CD14-positive monocyte (primary cell): ENCODE data around the gene TEPSIN. TPM values are rescaled to one million over a fixed set of nuclear protein-coding genes. Genes with fewer than 3 reads are reported as not detected.

Experiments
- DNase-seq, 3 donors: peaks; one replicate each; pipeline ENCODE4 v3.0.0-alpha.2; 2011 to 2022
- H2AFZ ChIP-seq: 2 replicates; pipeline ENCODE4 v1.6.0; 2012; ENCODE audit warnings: mild to moderate bottlenecking, low read depth, low read length, inconsistent platforms; ENCODE audit not compliant: insufficient read depth, poor library complexity, severe bottlenecking
- H3K27ac ChIP-seq, 2 donors: 1 replicate in 1 of 2; 2 replicates in 1 of 2; pipeline ENCODE4 v1.5.1; 2012 to 2013; ENCODE audit warnings: low read length in 2 of 2, control low read depth in 1 of 2, inconsistent platforms in 1 of 2, low read depth in 1 of 2, mild to moderate bottlenecking in 1 of 2
- H3K27me3 ChIP-seq, 2 donors: one replicate each; pipeline versions ENCODE4 v1.6.0 to v1.6.1; 2011 to 2013; ENCODE audit warnings: low read length in 2 of 2; ENCODE audit not compliant: control insufficient read depth in 2 of 2, insufficient read depth in 2 of 2
- H3K36me3 ChIP-seq, 2 donors: replicated peaks in 1 of 2; 1 replicate in 1 of 2; 2 replicates in 1 of 2; pipeline versions ENCODE4 v1.5.1 to v1.6.1; 2012 to 2013; ENCODE audit warnings: low read length in 2 of 2, control low read depth in 1 of 2, inconsistent platforms in 1 of 2, mild to moderate bottlenecking in 1 of 2; ENCODE audit not compliant: insufficient read depth in 2 of 2, control insufficient read depth in 1 of 2
- H3K4me1 ChIP-seq, 2 donors: 1 replicate in 1 of 2; 2 replicates in 1 of 2; pipeline versions ENCODE4 v1.5.1 to v1.6.1; 2012 to 2013; ENCODE audit warnings: low read length in 2 of 2, control low read depth in 1 of 2, inconsistent platforms in 1 of 2, mild to moderate bottlenecking in 1 of 2, moderate library complexity in 1 of 2; ENCODE audit not compliant: insufficient read depth in 2 of 2, control insufficient read depth in 1 of 2
- H3K4me2 ChIP-seq: replicated peaks from 2 replicates; pipeline ENCODE3; 2012; ENCODE audit warnings: low read length, moderate library complexity, mild to moderate bottlenecking; ENCODE audit not compliant: poor library complexity, severe bottlenecking; ENCODE audit errors: extremely low read depth
- H3K4me3 ChIP-seq, 3 experiments: fragments of 200-600 bp in 1 of 3; sonication (generic) in 1 of 3; replicated peaks in 1 of 3; 1 replicate in 2 of 3; 2 replicates in 1 of 3; pipeline ENCODE4 v1.5.1; 2011 to 2013; ENCODE audit warnings: low read length in 3 of 3, mild to moderate bottlenecking in 3 of 3, control low read depth in 2 of 3, low read depth in 2 of 3, inconsistent platforms in 1 of 3, moderate library complexity in 1 of 3
- H3K79me2 ChIP-seq: 2 replicates; pipeline ENCODE4 v1.6.0; 2012; ENCODE audit warnings: mild to moderate bottlenecking, control low read depth, inconsistent platforms, low read length, moderate library complexity; ENCODE audit not compliant: insufficient read depth
- H3K9ac ChIP-seq: 2 replicates; pipeline ENCODE4 v1.6.0; 2017; ENCODE audit warnings: low read length, mild to moderate bottlenecking; ENCODE audit not compliant: insufficient read depth, poor library complexity, severe bottlenecking
- H3K9me3 ChIP-seq, 2 donors: replicated peaks in 1 of 2; 1 replicate in 1 of 2; 2 replicates in 1 of 2; pipeline versions ENCODE4 v1.5.1 to v1.6.1; 2012 to 2013; ENCODE audit warnings: low read length in 2 of 2, control low read depth in 1 of 2; ENCODE audit not compliant: control insufficient read depth in 1 of 2, insufficient read depth in 1 of 2
- H4K20me1 ChIP-seq: 2 replicates; pipeline ENCODE4 v1.6.0; 2012; ENCODE audit warnings: mild to moderate bottlenecking, low read length, control low read depth, moderate library complexity; ENCODE audit not compliant: insufficient read depth
- H3K27ac Mint-ChIP-seq, 7 donors: one replicate each; pipeline ENCODE4 v1.8.0; 2020; ENCODE audit warnings: mild to moderate bottlenecking in 7 of 7, mixed read lengths in 7 of 7, moderate library complexity in 6 of 7, inconsistent platforms in 2 of 7
- H3K27me3 Mint-ChIP-seq, 3 donors: one replicate each; pipeline ENCODE4 v1.8.0; 2021 to 2022; ENCODE audit warnings: low read depth in 3 of 3, mild to moderate bottlenecking in 3 of 3, mixed read lengths in 3 of 3, moderate library complexity in 3 of 3, inconsistent platforms in 1 of 3
- H3K36me3 Mint-ChIP-seq, 2 donors: one replicate each; pipeline ENCODE4 v1.8.0; 2020; ENCODE audit warnings: mixed read lengths in 2 of 2, inconsistent platforms in 1 of 2, mild to moderate bottlenecking in 1 of 2
- H3K4me1 Mint-ChIP-seq: one replicate; pipeline ENCODE4 v1.8.0; 2020; ENCODE audit warnings: mild to moderate bottlenecking, mixed read lengths
- H3K4me3 Mint-ChIP-seq, 2 donors: one replicate each; pipeline ENCODE4 v1.8.0; 2020; ENCODE audit warnings: mild to moderate bottlenecking in 2 of 2, mixed read lengths in 2 of 2, moderate library complexity in 1 of 2
- H3K9me3 Mint-ChIP-seq, 7 donors: one replicate each; pipeline ENCODE4 v1.8.0; 2020 to 2022; ENCODE audit warnings: mixed read lengths in 7 of 7, mild to moderate bottlenecking in 6 of 7, moderate library complexity in 6 of 7, inconsistent platforms in 2 of 7
- WGBS: methylation state at CpG from one replicate; pipeline ENCODE4 v1.1.5; 2013; ENCODE audit warnings: missing lambda C conversion rate; ENCODE audit not compliant: insufficient coverage; 5-methylcytosine and 5-hydroxymethylcytosine counted together
- intact Hi-C, 2 donors: fragments of 100-400 bp; cut with micrococcal nuclease; formaldehyde crosslinking; loops; one replicate each; pipeline versions ENCODE4 v1.15.0 to v1.15.1; 2023
- polyA plus RNA-seq, 3 donors: library from polyadenylated mRNA; depleted of rRNA in 1 of 3; unstranded in 2 of 3; stranded (reverse) in 1 of 3; fragments of 300-500 nt in 2 of 3; fragments of >200 nt in 1 of 3; fragmentation: Illumina TruSeq in 2 of 3; gene quantifications; 1 replicate in 2 of 3; 2 replicates in 1 of 3; pipeline ENCODE4 v1.2.3, GENCODE V29; 2012 to 2021
- TF ChIP-seq, protein P1 (sequence below): fragments of 200-600 bp; IDR thresholded peaks from one replicate; pipeline ENCODE4 v1.8.0; 2022; ENCODE audit warnings: antibody characterized with exemption, mild to moderate bottlenecking

TEPSIN gene
- polyA plus RNA-seq, 3 donors: 3.4 to 136 (median 4.5) TPM

- no peaks in the 10 kb centered on the region for H3K27me3 ChIP-seq
- H3K4me1 ChIP-seq: peaks cover 24 to 36% of the 10 kb centered on the region in 2 donors
- Mint-ChIP-seq H3K36me3 (peaks cover 35 to 74% of the 10 kb centered on the region in 2 donors), H3K27me3 (no peaks in the 10 kb centered on the region), H3K4me3 (no peak overlapping the region), H3K9me3 (peaks cover 0 to 1% (median 0%) of the 10 kb centered on the region in 7 donors), H3K27ac (no peak overlapping the region), H3K4me1 (peaks cover 33% of the 10 kb centered on the region)
- H3K36me3 ChIP-seq: peaks cover 61 to 74% of the 10 kb centered on the region in 2 donors
- H2AFZ ChIP-seq: no peak overlapping the region
- peaks cover 66% of the 10 kb centered on the region for H4K20me1 ChIP-seq
- TF ChIP-seq, protein P1, sequence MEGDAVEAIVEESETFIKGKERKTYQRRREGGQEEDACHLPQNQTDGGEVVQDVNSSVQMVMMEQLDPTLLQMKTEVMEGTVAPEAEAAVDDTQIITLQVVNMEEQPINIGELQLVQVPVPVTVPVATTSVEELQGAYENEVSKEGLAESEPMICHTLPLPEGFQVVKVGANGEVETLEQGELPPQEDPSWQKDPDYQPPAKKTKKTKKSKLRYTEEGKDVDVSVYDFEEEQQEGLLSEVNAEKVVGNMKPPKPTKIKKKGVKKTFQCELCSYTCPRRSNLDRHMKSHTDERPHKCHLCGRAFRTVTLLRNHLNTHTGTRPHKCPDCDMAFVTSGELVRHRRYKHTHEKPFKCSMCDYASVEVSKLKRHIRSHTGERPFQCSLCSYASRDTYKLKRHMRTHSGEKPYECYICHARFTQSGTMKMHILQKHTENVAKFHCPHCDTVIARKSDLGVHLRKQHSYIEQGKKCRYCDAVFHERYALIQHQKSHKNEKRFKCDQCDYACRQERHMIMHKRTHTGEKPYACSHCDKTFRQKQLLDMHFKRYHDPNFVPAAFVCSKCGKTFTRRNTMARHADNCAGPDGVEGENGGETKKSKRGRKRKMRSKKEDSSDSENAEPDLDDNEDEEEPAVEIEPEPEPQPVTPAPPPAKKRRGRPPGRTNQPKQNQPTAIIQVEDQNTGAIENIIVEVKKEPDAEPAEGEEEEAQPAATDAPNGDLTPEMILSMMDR: no peak
- intact Hi-C loops: no loop called here
- H3K4me2 ChIP-seq: no peak overlapping the region
- H3K9ac ChIP-seq: no peak overlapping the region
- H3K27ac ChIP-seq: no peak overlapping the region
- peaks cover 48% of the 10 kb centered on the region for H3K79me2 ChIP-seq
- no peak overlapping the region for H3K4me3 ChIP-seq
- no peak for DNase-seq
- no peaks in the 10 kb centered on the region for H3K9me3 ChIP-seq
- 98% methylated on average over 18 of the region's 21 CpGs for WGBS
Measured at GRCh38 chr17:81233811-81234505, 4.9 kb downstream of the TEPSIN start.

DNA sequence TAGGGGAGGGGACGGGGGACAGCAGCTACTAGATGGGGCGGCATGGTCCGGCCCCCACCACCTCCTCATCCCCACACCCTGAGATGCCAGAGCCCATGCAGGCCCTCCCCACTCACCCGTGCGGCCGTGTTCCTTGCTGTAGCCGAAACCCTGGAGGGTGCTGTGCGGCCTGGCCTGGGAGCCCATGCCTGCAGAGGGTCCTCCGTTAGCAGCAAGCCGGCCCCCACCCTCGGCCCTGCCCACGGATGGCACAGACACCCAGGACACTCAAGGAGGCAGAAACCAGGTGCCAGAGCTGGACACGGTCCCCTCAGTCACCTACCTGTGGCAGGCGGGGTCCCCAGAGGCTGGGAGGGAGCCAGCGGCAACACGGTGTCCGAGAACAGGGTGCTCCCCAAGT lies 5.5 kb downstream of the TEPSIN start:
- intact Hi-C loops: no loop called here
- Mint-ChIP-seq H3K27me3 (no peaks in the 10 kb centered on the region), H3K9me3 (peaks cover 0 to 1% (median 0%) of the 10 kb centered on the region in 7 donors), H3K36me3 (peaks cover 35 to 74% of the 10 kb centered on the region in 2 donors), H3K4me3 (no peak overlapping the region), H3K27ac (no peak overlapping the region), H3K4me1 (peaks cover 39% of the 10 kb centered on the region)
- WGBS: 97% methylated on average over 14 of the region's 17 CpGs
- peaks cover 66% of the 10 kb centered on the region for H4K20me1 ChIP-seq
- peaks cover 30 to 38% of the 10 kb centered on the region in 2 donors for H3K4me1 ChIP-seq
- H2AFZ ChIP-seq: no peak overlapping the region
- H3K9me3 ChIP-seq: no peaks in the 10 kb centered on the region
- no peaks in the 10 kb centered on the region for H3K27me3 ChIP-seq
- no peak overlapping the region for H3K27ac ChIP-seq
- DNase-seq: no peak
- no peak overlapping the region for H3K4me3 ChIP-seq
- peaks cover 61 to 74% of the 10 kb centered on the region in 2 donors for H3K36me3 ChIP-seq
- H3K4me2 ChIP-seq: no peak overlapping the region
- TF ChIP-seq, protein P1: no peak
- H3K79me2 ChIP-seq: peaks cover 43% of the 10 kb centered on the region
- no peak overlapping the region for H3K9ac ChIP-seq
